Neuronal stem cell (in vitro differentiated cells): ENCODE measurements around the gene ARHGAP23.

Experiments
- DNase-seq: peaks from one replicate; pipeline ENCODE4 v3.0.0-alpha.2; 2013; ENCODE audit warnings: low spot score
- H2AFZ ChIP-seq: one replicate; pipeline ENCODE4 v1.6.1; 2013; ENCODE audit warnings: mild to moderate bottlenecking, low read length, inconsistent platforms
- H2AK5ac ChIP-seq: 2 replicates; pipeline ENCODE4 v1.6.1; 2013; ENCODE audit warnings: low read depth, mild to moderate bottlenecking, inconsistent platforms, low read length, moderate library complexity, mixed read lengths
- H2BK120ac ChIP-seq: 2 replicates; pipeline ENCODE4 v1.6.1; 2013; ENCODE audit warnings: low read depth, mild to moderate bottlenecking, inconsistent platforms, low read length, moderate library complexity, mixed read lengths
- H2BK12ac ChIP-seq: one replicate; pipeline ENCODE4 v1.6.1; 2013; ENCODE audit warnings: low read length, inconsistent platforms
- H2BK15ac ChIP-seq: 2 replicates; pipeline ENCODE4 v1.6.1; 2013; ENCODE audit warnings: mild to moderate bottlenecking, low read length, inconsistent platforms, mixed read lengths
- H2BK5ac ChIP-seq: one replicate; pipeline ENCODE4 v1.6.1; 2013; ENCODE audit warnings: inconsistent platforms, mild to moderate bottlenecking, low read length, moderate library complexity
- H3K14ac ChIP-seq: one replicate; pipeline ENCODE4 v1.6.1; 2013; ENCODE audit warnings: low read length, inconsistent platforms
- H3K18ac ChIP-seq: 2 replicates; pipeline ENCODE4 v1.6.1; 2013; ENCODE audit warnings: low read length, inconsistent platforms
- H3K23ac ChIP-seq: 2 replicates; pipeline ENCODE4 v1.6.1; 2013; ENCODE audit warnings: low read depth, mild to moderate bottlenecking, mixed read lengths, low read length, inconsistent platforms; ENCODE audit not compliant: poor library complexity
- H3K27ac ChIP-seq: replicated peaks from 3 replicates; pipeline ENCODE4 v1.5.1; 2013; ENCODE audit warnings: low read length, inconsistent platforms
- H3K27me3 ChIP-seq, 3 experiments: 2 replicates each; pipeline ENCODE4 v1.6.1; 2013; ENCODE audit warnings: low read length in 3 of 3, mild to moderate bottlenecking in 2 of 3, inconsistent platforms in 1 of 3, low read depth in 1 of 3, mixed read lengths in 1 of 3, moderate library complexity in 1 of 3; ENCODE audit not compliant: control insufficient read depth in 3 of 3, insufficient read depth in 3 of 3
- H3K36me3 ChIP-seq, 2 donors: replicated peaks in 1 of 2; 2 replicates each; pipeline ENCODE4 v1.6.1; 2013; ENCODE audit warnings: low read length in 2 of 2; ENCODE audit not compliant: control insufficient read depth in 2 of 2, insufficient read depth in 2 of 2
- H3K4ac ChIP-seq: 2 replicates; pipeline ENCODE4 v1.6.1; 2013; ENCODE audit warnings: inconsistent platforms, mild to moderate bottlenecking, low read length, moderate library complexity
- H3K4me1 ChIP-seq, 2 donors: 1 replicate in 1 of 2; 2 replicates in 1 of 2; pipeline ENCODE4 v1.6.1; 2013; ENCODE audit warnings: low read length in 2 of 2, low read depth in 1 of 2; ENCODE audit not compliant: control insufficient read depth in 2 of 2, insufficient read depth in 1 of 2
- H3K4me2 ChIP-seq: one replicate; pipeline ENCODE4 v1.6.1; 2013; ENCODE audit warnings: mild to moderate bottlenecking, low read length, inconsistent platforms; ENCODE audit not compliant: insufficient read depth, poor library complexity, severe bottlenecking
- H3K4me3 ChIP-seq, 2 donors: 2 replicates each; pipeline ENCODE4 v1.5.1; 2013; ENCODE audit warnings: low read length in 2 of 2, mild to moderate bottlenecking in 2 of 2, inconsistent platforms in 1 of 2, moderate library complexity in 1 of 2
- H3K79me1 ChIP-seq: one replicate; pipeline ENCODE4 v1.6.1; 2013; ENCODE audit warnings: low read depth, mild to moderate bottlenecking, inconsistent platforms, low read length, moderate library complexity
- H3K9ac ChIP-seq: one replicate; pipeline ENCODE4 v1.6.1; 2013; ENCODE audit warnings: mild to moderate bottlenecking, low read depth, low read length, inconsistent platforms; ENCODE audit not compliant: poor library complexity
- H3K9me3 ChIP-seq, 2 donors: replicated peaks in 1 of 2; 2 replicates each; pipeline versions ENCODE3 to v1.6.1; 2013; ENCODE audit warnings: low read length in 2 of 2, mild to moderate bottlenecking in 2 of 2, inconsistent platforms in 1 of 2, low read depth in 1 of 2, mixed read lengths in 1 of 2, moderate library complexity in 1 of 2; ENCODE audit not compliant: control insufficient read depth in 2 of 2, insufficient read depth in 1 of 2
- H4K8ac ChIP-seq: one replicate; pipeline ENCODE4 v1.6.1; 2013; ENCODE audit warnings: low read depth, mild to moderate bottlenecking, inconsistent platforms, low read length, moderate library complexity
- H4K91ac ChIP-seq: one replicate; pipeline ENCODE4 v1.6.1; 2013; ENCODE audit warnings: low read length, low read depth, mild to moderate bottlenecking, inconsistent platforms; ENCODE audit not compliant: poor library complexity
- WGBS, 2 donors: extraction: QIAGEN DNeasy Blood & Tissue Kit; methylation state at CpG; one replicate each; pipeline ENCODE4 v1.1.7; 2013; ENCODE audit warnings: missing lambda C conversion rate in 2 of 2, mixed read lengths in 1 of 2; ENCODE audit not compliant: insufficient read length in 2 of 2, insufficient replicate concordance in 1 of 2; ENCODE audit errors: extremely low coverage in 2 of 2; 5-methylcytosine and 5-hydroxymethylcytosine counted together

Gene ARHGAP23

GRCh38 chr17:38421171-38421841 is 7.0 kb upstream of the ARHGAP23 start:
- Histone ChIP-seq H2AK5ac (no peak overlapping the region), H3K4me2 (no peak overlapping the region), H2BK15ac (no peak overlapping the region), H4K91ac (no peak overlapping the region), H3K9me3 (no peaks in the 10 kb centered on the region), H3K27me3 (peaks cover 0 to 61% (median 6%) of the 10 kb centered on the region in 3 experiments), H2BK12ac (no peak overlapping the region), H3K14ac (no peak overlapping the region), H3K36me3 (no peaks in the 10 kb centered on the region), H3K4me1 (peaks cover 39 to 47% of the 10 kb centered on the region in 2 donors), H3K9ac (peak overlapping the region; percentile 22), H3K4ac (no peak overlapping the region), H3K23ac (no peak overlapping the region), H3K4me3 (no peak overlapping the region), H2BK5ac (peak overlapping the region; percentile 12), H2BK120ac (no peak overlapping the region), H4K8ac (no peak overlapping the region), H2AFZ (peak overlapping the region; percentile 30), H3K18ac (peak overlapping the region; percentile 29), H3K79me1 (no peaks in the 10 kb centered on the region), H3K27ac (no peak overlapping the region)
- no CpG with 5 or more reads among the region's 14 CpGs for WGBS, 2 donors
- DNase-seq: no peak

- Histone ChIP-seq H2BK15ac (peak overlapping the region; percentile 14), H3K27me3 (peaks cover 0 to 61% (median 6%) of the 10 kb centered on the region in 3 experiments), H2BK120ac (no peak overlapping the region), H3K9me3 (no peaks in the 10 kb centered on the region), H3K27ac (no peak overlapping the region), H3K9ac (peak overlapping the region; percentile 22), H3K79me1 (no peaks in the 10 kb centered on the region), H2BK5ac (peak overlapping the region; percentile 31), H3K4me2 (no peak overlapping the region), H4K8ac (peak overlapping the region; percentile 87), H3K4me1 (peaks cover 38 to 44% of the 10 kb centered on the region in 2 donors), H3K36me3 (no peaks in the 10 kb centered on the region), H3K4ac (no peak overlapping the region), H3K18ac (peak overlapping the region; percentile 68), H3K23ac (no peak overlapping the region), H2BK12ac (no peak overlapping the region), H4K91ac (no peak overlapping the region), H2AFZ (peak overlapping the region; percentile 30), H2AK5ac (peak overlapping the region; percentile 77), H3K4me3 (no peak overlapping the region), H3K14ac (no peak overlapping the region)
- WGBS, 2 donors: no CpG with 5 or more reads among the region's 17 CpGs
- no peak for DNase-seq
These were observed 6.1 kb upstream of the ARHGAP23 start for GRCh38 chr17:38421871-38422827.

GRCh38 chr17:38424297-38424972 is 3.8 kb upstream of the ARHGAP23 start:
- H3K4me1 ChIP-seq: peaks cover 31 to 45% of the 10 kb centered on the region in 2 donors
- H2AFZ ChIP-seq: no peak overlapping the region
- H4K91ac ChIP-seq: no peak overlapping the region
- no peak overlapping the region for H3K4ac ChIP-seq
- H2BK120ac ChIP-seq: no peak overlapping the region
- H2BK5ac ChIP-seq: no peak overlapping the region
- H2AK5ac ChIP-seq: peak overlapping the region; percentile 6
- H3K4me2 ChIP-seq: no peak overlapping the region
- H2BK15ac ChIP-seq: no peak overlapping the region
- H3K9me3 ChIP-seq: no peaks in the 10 kb centered on the region
- no peaks in the 10 kb centered on the region for H3K36me3 ChIP-seq
- no peak overlapping the region for H3K18ac ChIP-seq
- no peak for DNase-seq
- H3K23ac ChIP-seq: no peak overlapping the region
- H3K4me3 ChIP-seq: no peak overlapping the region
- H4K8ac ChIP-seq: no peak overlapping the region
- no peak overlapping the region for H3K14ac ChIP-seq
- H3K79me1 ChIP-seq: no peaks in the 10 kb centered on the region
- H3K27me3 ChIP-seq: peaks cover 0 to 40% (median 0%) of the 10 kb centered on the region in 3 experiments
- no CpG with 5 or more reads among the region's 6 CpGs for WGBS, 2 donors
- H3K9ac ChIP-seq: no peak overlapping the region
- H2BK12ac ChIP-seq: no peak overlapping the region
- H3K27ac ChIP-seq: no peak overlapping the region
